ENCODE measurements around the gene KRAS. TPM values are rescaled to one million over a fixed set of nuclear protein-coding genes. Genes with fewer than 3 reads are reported as not detected.

KRAS gene
- total RNA-seq = 10 to 100 TPM in 6 of 9 donors, 1 to 10 TPM in 3; 7.0 to 21.3 (median 12.6) TPM
- 10 to 100 TPM in 1 of 3 donors, 1 to 10 TPM in 2; 3.6 to 16.9 (median 4.0) TPM for polyA plus RNA-seq
- long read RNA-seq, donor 1, full-length matches to known transcripts = 7 of 7 reads
- long read RNA-seq, donor 1, partial matches to known transcripts = 0 of 7 reads
- long read RNA-seq, donor 1, other reads (novel, unspliced or antisense) = 0 of 7 reads
- long read RNA-seq, donor 2, full-length matches to known transcripts = 5 of 5 reads
- long read RNA-seq, donor 2, partial matches to known transcripts = 0 of 5 reads
- long read RNA-seq, donor 2, other reads (novel, unspliced or antisense) = 0 of 5 reads
- long read RNA-seq, donor 3, full-length matches to known transcripts = 2 of 2 reads
- long read RNA-seq, donor 3, partial matches to known transcripts = 0 of 2 reads
- long read RNA-seq, donor 3, other reads (novel, unspliced or antisense) = 0 of 2 reads
- long read RNA-seq, donor 4, full-length matches to known transcripts = 7 of 12 reads
- long read RNA-seq, donor 4, partial matches to known transcripts = 1 of 12 reads
- long read RNA-seq, donor 4, other reads (novel, unspliced or antisense) = 4 of 12 reads
- long read RNA-seq, donor 5, full-length matches to known transcripts = 9 of 12 reads
- long read RNA-seq, donor 5, partial matches to known transcripts = 0 of 12 reads
- long read RNA-seq, donor 5, other reads (novel, unspliced or antisense) = 3 of 12 reads
- long read RNA-seq, donor 6, full-length matches to known transcripts = 2 of 2 reads
- long read RNA-seq, donor 6, partial matches to known transcripts = 0 of 2 reads
- long read RNA-seq, donor 6, other reads (novel, unspliced or antisense) = 0 of 2 reads
- long read RNA-seq, donor 7 = 0 reads
- long read RNA-seq, donor 8, full-length matches to known transcripts = 8 of 8 reads
- long read RNA-seq, donor 8, partial matches to known transcripts = 0 of 8 reads
- long read RNA-seq, donor 8, other reads (novel, unspliced or antisense) = 0 of 8 reads
- long read RNA-seq, donor 9, full-length matches to known transcripts = 4 of 21 reads
- long read RNA-seq, donor 9, partial matches to known transcripts = 17 of 21 reads
- long read RNA-seq, donor 9, other reads (novel, unspliced or antisense) = 0 of 21 reads
- long read RNA-seq, donor 10, full-length matches to known transcripts = 5 of 5 reads
- long read RNA-seq, donor 10, partial matches to known transcripts = 0 of 5 reads
- long read RNA-seq, donor 10, other reads (novel, unspliced or antisense) = 0 of 5 reads

DNA sequence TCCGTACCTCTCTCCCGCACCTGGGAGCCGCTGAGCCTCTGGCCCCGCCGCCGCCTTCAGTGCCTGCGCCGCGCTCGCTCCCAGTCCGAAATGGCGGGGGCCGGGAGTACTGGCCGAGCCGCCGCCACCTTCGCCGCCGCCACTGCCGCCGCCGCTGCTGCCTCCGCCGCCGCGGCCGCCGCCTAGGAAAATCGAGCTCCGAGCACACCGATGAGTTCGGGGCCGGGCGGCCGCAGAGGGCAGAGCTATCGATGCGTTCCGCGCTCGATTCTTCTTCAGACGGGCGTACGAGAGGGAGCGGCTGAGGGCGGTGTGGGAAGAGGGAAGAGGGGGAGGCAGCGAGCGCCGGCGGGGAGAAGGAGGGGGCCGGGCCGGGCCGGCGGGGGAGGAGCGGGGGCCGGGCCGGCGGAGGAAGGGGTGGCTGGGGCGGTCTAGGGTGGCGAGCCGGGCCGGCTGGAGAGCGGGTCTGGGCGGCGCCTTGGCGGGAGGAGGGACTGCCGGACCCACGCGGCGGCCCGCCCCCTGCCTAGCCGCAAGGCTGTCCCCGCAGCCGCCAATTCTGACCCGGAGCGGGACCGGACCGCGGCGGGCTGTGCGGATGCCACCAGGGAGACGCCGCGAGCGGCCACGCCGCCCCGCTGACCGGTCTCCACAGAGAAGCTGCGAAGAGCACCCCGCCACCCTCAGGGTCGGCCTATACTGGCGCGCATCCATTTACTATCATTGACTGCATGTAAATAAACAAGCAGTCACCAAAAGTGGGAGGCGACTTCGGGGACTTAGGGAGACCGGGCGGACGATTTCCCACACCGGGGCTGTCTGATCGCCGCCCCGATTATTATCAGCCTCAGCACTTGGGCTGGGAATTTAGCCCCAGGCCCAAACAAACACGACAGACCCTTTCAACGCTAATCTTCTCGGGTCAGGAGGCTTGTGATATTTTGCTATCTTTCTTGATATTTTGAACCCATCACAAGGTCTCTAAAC lies at the start of gene KRAS:
TSS of gene KRAS (minus strand) at position 186 of the 987 bp plus-strand sequence.
- peak; percentile 81 to 90 for TF ChIP-seq POLR2A (IDR thresholded peaks at IDR 0.05)
- TF ChIP-seq, protein P1, sequence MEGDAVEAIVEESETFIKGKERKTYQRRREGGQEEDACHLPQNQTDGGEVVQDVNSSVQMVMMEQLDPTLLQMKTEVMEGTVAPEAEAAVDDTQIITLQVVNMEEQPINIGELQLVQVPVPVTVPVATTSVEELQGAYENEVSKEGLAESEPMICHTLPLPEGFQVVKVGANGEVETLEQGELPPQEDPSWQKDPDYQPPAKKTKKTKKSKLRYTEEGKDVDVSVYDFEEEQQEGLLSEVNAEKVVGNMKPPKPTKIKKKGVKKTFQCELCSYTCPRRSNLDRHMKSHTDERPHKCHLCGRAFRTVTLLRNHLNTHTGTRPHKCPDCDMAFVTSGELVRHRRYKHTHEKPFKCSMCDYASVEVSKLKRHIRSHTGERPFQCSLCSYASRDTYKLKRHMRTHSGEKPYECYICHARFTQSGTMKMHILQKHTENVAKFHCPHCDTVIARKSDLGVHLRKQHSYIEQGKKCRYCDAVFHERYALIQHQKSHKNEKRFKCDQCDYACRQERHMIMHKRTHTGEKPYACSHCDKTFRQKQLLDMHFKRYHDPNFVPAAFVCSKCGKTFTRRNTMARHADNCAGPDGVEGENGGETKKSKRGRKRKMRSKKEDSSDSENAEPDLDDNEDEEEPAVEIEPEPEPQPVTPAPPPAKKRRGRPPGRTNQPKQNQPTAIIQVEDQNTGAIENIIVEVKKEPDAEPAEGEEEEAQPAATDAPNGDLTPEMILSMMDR (IDR thresholded peaks at IDR 0.05) = peak in 2 of 6 experiments; percentile 2 to 8
- intact Hi-C loops (cut with DNase I) = loop anchor here in 1 of 2 donors (5.0 kb wide), 1 partner anchor 131 kb away; no protein-coding TSS in a partner anchor

DNA sequence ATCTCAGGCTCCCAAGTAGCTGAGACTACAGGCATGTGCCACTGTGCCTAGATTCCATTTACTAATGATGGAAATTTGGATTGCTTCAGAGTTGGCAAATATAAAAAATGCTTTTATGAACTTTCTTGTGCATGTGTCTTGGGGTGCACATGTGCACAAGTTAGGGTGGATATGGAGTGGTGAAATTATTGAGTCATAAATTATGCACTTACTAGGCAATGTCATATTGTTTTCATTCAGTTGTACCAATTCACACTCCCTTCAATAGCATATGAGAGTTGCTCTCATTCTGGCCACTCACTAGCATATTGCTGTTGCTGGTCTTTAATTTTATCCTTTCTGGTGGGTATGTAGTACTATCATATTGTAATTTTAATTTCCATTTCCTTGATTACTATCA lies 45.7 kb upstream of the KRAS start:
- Histone ChIP-seq H3K4me1 (replicated peaks in 1 of 2) (no peaks in the 10 kb centered on the region), H3K27me3 (no peaks in the 10 kb centered on the region), H3K36me3 (replicated peaks in 1 of 2) (no peaks in the 10 kb centered on the region), H3K9me3 (replicated peaks in 1 of 3) (no peaks in the 10 kb centered on the region), H3K4me3 (no peak overlapping the region), H3K27ac (no peak overlapping the region)
- intact Hi-C loops (cut with DNase I) = no loop called here
- DNase-seq = no peak
- TF ChIP-seq POLR2A (IDR thresholded peaks at IDR 0.05) = no peak
- TF ChIP-seq, protein P1 (IDR thresholded peaks at IDR 0.05) = no peak

More for the DNA sequence above, at the start of gene KRAS:
- no peaks in the 10 kb centered on the region for H3K27me3 ChIP-seq
- WGBS, 4 donors = 0 to 2% (median 1%) methylated on average over 13 to 105 of the region's 105 CpGs
- H3K4me3 ChIP-seq = peak within 1 kb of the TSS; percentile 26 to 95 (median 64)
- no peaks in the 10 kb centered on the region for H3K9me3 ChIP-seq (replicated peaks in 1 of 3)
- H3K27ac ChIP-seq = peak within 1 kb of the TSS; percentile 34 to 99 (median 95)
- H3K4me1 ChIP-seq (replicated peaks in 1 of 2) = peaks cover 0 to 12% of the 10 kb centered on the region in 2 donors
- DNase-seq = peak; percentile 97 to 98 (median 97)
- H3K36me3 ChIP-seq (replicated peaks in 1 of 2) = no peaks in the 10 kb centered on the region

DNA sequence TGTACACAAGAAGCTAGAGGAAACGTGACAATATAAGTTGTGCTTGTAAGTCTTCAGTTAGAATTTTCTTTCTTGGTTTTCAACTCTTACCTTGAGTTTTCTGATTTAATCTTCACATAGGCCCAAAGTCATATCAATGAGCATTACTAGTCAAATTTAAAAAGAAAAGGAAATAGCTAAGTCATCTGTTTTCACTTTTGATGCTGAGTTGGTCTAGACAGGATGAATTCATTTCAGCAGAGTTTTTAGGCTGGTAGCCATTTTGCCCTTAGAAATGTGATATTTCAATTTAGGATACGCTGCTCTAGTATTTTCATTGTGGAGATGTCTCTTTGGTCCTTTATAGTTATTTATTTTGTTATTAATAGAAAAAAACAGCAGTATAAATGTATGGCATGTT lies 44.6 kb upstream of the KRAS start:
- WGBS, 4 donors = 80 to 89% (median 84%) methylated on average over 2 of the region's 2 CpGs
- Histone ChIP-seq H3K9me3 (replicated peaks in 1 of 3) (no peaks in the 10 kb centered on the region), H3K4me3 (no peak overlapping the region), H3K27me3 (no peaks in the 10 kb centered on the region), H3K27ac (no peak overlapping the region), H3K36me3 (replicated peaks in 1 of 2) (no peaks in the 10 kb centered on the region), H3K4me1 (replicated peaks in 1 of 2) (no peaks in the 10 kb centered on the region)
- TF ChIP-seq, protein P1 (IDR thresholded peaks at IDR 0.05) = no peak
- TF ChIP-seq POLR2A (IDR thresholded peaks at IDR 0.05) = no peak
- intact Hi-C loops (cut with DNase I) = no loop called here
- no peak for DNase-seq
